NCI-H2029 (cell line): Measurements from ENCODE around the gene EPB41L5.
A peak's percentile ranks its signal among the peaks of the same experiment; 100 is the strongest.
"Not testable (repeated sequence)": the region's sequence is repeated elsewhere in the genome, so short reads cannot be mapped to it uniquely, and the experiment has no call there.

Experiments
- DNase-seq: peaks from one replicate; lab custom pipeline; 2025; lab: John Stamatoyannopoulos, UW

Gene EPB41L5

GRCh38 chr2:120199817-120200459 lies 187.1 kb downstream of the EPB41L5 start:
- not testable (repeated sequence) for DNase-seq

DNA sequence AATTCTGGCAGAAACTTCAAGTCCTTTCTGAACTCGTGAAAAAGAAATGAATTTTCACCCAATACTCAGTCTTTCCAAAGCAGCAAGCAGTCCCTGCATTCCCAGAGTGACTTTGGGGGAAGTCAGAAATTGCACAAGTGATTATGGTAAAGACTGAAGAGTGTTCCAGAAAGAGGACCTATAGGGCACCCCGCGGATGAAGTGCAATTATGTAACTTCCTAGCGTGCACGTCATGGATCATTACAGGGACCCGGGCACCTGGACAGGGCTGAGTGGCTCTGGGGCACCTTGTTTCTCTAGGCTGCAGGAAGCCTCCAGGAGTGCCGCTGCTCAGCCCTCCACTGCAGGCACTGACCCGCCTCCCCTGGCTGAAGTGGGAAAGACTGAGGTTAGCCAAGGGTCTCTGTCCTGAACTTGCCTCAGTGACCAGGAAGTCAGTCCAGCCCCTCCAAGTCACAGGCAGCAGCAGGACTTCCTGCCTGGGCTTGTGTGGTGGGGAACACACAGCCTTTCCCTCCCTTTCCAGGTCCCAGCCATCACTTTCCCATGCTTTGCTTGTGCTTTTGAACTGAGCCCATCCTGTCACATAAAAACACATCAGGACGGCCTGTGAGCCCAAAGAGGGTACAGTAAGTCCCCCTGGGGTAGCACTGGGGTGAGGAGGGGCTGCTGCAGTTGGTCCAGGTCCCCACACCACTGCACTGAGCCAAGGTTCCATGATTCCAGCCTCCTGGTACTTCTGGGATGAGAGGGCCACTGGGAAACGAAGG lies 190.6 kb downstream of the EPB41L5 start:
- no peak for DNase-seq

GRCh38 chr2:120204022-120204405 lies 191.1 kb downstream of the EPB41L5 start:
- no peak for DNase-seq

GRCh38 chr2:120204417-120204816 lies 191.5 kb downstream of the EPB41L5 start:
- no peak for DNase-seq

- no peak for DNase-seq
Measured at GRCh38 chr2:120204945-120205670, 192.2 kb downstream of the EPB41L5 start.

GRCh38 chr2:120206022-120206581 lies 193.2 kb downstream of the EPB41L5 start:
- no peak for DNase-seq

GRCh38 chr2:120208381-120209353 lies 195.8 kb downstream of the EPB41L5 start:
- DNase-seq, result no peak

- DNase-seq, result no peak
Measured at GRCh38 chr2:120209427-120210269, 196.8 kb downstream of the EPB41L5 start.

DNA sequence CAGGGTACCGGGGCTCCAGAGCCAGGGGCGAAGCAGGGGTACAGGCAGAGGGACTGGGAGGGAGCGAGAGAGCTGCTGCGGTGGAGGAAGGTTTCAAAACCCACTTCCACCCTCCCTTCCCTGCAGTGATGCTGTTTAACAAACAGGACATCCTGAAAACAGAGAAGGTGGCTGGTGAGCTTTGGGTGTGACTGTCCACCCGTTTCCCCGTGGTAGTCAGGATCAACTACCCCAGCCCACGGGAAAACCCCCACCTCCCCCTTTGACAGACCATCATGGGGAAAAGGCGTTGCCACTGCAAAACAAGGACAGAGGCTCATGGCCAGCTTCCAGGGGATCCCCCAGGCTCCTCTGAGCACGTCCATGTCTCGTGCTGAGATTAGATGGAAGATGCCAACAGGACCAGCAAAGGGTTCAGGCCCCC lies 197.4 kb downstream of the EPB41L5 start:
- no peak for DNase-seq

GRCh38 chr2:120218181-120218580 lies 205.3 kb downstream of the EPB41L5 start:
- DNase-seq, result no peak

DNA sequence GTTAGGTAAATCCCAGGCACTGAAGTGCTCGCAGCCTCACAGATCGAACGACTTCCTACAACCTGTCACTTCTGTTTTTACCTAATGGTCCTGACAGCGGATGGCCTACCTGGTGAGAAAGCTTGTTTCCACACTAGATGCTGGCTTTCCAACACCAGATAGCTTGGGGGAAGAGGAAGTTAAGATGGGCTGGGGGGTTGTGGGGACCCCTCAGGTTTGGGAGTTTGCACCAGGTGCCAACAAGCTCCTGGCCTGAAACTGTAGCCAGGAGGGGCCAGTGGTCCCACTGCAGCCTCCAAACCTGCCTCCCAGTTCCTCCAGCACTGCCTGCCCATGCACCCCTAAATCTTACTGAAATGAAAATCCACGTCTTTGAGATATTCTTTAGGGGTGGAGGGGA lies 206.4 kb downstream of the EPB41L5 start:
- no peak for DNase-seq

DNA sequence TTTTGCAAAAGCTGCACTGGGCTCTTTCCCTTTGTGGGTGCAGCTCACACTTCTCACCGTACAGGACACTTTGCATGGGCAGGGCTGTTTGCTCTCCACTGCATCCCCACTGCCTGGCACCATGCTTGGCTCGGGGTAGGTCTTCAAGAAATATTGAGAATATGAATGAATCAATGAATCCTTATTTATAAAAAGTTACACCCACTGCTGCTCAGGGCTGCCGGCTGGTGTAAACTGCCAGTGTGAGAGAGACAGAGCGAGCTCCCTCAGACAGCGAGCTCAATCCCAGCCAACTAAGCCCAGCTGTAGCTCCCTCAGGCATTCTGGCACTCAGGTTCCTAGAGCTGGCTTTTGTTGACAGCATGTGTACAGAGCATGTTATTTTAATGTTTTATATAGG lies 206.9 kb downstream of the EPB41L5 start:
- no peak for DNase-seq

DNA sequence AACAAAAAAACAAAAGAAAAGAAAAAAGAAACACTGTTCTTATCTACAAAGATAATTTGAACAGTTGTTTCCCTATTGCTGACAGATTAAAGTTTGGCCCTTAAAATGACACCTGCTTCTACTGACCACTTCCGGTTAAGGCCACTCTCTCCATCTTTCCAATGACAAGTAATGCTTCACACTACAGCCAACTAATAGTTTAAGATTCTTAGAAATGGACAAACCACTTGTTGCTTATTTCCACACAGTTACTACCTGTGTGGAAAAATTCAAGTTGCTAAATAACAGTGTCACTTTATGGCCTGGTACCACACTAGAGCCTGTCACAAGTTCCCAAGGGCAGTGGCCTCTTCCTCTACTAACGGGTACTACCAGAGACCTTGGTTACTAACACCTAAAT lies 207.9 kb downstream of the EPB41L5 start:
- DNase-seq, result no peak

GRCh38 chr2:120221616-120222015 lies 208.7 kb downstream of the EPB41L5 start:
- DNase-seq, result no peak

GRCh38 chr2:120222186-120223033 lies 209.5 kb downstream of the EPB41L5 start:
- DNase-seq, result no peak

GRCh38 chr2:120223034-120223912 lies 210.4 kb downstream of the EPB41L5 start, which contains the start of gene TMEM185B:
Gene TMEM185B, minus strand, starts transcription at chr2:120223400. Its CDS starts 424 bp downstream, at chr2:120222976.
- DNase-seq, result peak; percentile 83

DNA sequence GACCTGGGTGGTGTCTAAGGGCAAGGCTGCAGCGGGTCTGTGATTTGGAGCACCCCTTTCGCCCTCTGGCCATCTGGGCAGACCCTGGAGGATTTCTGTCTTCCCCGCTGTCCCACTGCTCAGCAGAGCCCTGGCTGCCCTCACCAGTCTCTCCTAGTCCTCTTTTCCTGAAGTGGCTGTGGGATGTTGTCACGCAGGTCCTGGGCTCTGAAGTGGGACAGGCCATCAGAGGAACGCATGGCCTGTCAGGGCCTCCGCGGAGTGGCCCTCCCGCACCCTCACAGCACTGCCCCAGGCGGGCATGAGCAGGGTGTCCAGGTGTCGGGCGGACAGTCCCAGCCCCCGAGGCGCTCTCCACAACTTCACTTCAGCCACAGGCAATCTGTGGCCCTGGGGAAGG lies 211.4 kb downstream of the EPB41L5 start:
- DNase-seq, result peak; percentile 27
